Aorta (tissue), 5 donors: ENCODE data around the gene FAM222A. TPM values are rescaled to one million over a fixed set of nuclear protein-coding genes. Genes with fewer than 3 reads are reported as not detected.

Experiments used
- ATAC-seq: fragments of 200-7000 bp; cut with Tn5 transposase; one replicate; pipeline ENCODE4 v1.9.1; 2022; ENCODE audit warnings: moderate library complexity; ENCODE audit not compliant: low FRiP score
- DNase-seq, 2 donors: peaks; one replicate each; pipeline ENCODE4 v3.0.0-alpha.2; 2020
- H3K27ac ChIP-seq, 2 donors: one replicate each; pipeline ENCODE4 v1.5.1; 2013; ENCODE audit warnings: low read length in 2 of 2, mild to moderate bottlenecking in 2 of 2, moderate library complexity in 2 of 2, control low read depth in 1 of 2, inconsistent platforms in 1 of 2, low read depth in 1 of 2
- H3K27me3 ChIP-seq, 2 donors: one replicate each; pipeline ENCODE4 v1.6.1; 2013; ENCODE audit warnings: control low read depth in 1 of 2, low read length in 1 of 2, mild to moderate bottlenecking in 1 of 2, moderate library complexity in 1 of 2; ENCODE audit not compliant: insufficient read depth in 2 of 2, control insufficient read depth in 1 of 2
- H3K36me3 ChIP-seq, 2 donors: one replicate each; pipeline ENCODE4 v1.6.1; 2013; ENCODE audit warnings: control low read depth in 1 of 2, low read length in 1 of 2, mild to moderate bottlenecking in 1 of 2; ENCODE audit not compliant: insufficient read depth in 2 of 2, control insufficient read depth in 1 of 2
- H3K4me1 ChIP-seq, 2 donors: one replicate each; pipeline ENCODE4 v1.6.1; 2013; ENCODE audit warnings: low read length in 2 of 2, control low read depth in 1 of 2, mild to moderate bottlenecking in 1 of 2, moderate library complexity in 1 of 2; ENCODE audit not compliant: insufficient read depth in 2 of 2, control insufficient read depth in 1 of 2
- H3K4me3 ChIP-seq, 2 donors: one replicate each; pipeline ENCODE4 v1.5.1; 2013; ENCODE audit warnings: low read length in 2 of 2, control low read depth in 1 of 2, mild to moderate bottlenecking in 1 of 2
- H3K9me3 ChIP-seq: one replicate; pipeline ENCODE4 v1.6.1; 2013; ENCODE audit warnings: mild to moderate bottlenecking, low read length; ENCODE audit not compliant: control insufficient read depth
- WGBS, 2 donors: extraction: QIAGEN DNeasy Blood & Tissue Kit; methylation state at CpG; one replicate each; pipeline ENCODE4 v1.1.7; 2013; 5-methylcytosine and 5-hydroxymethylcytosine counted together
- intact Hi-C, 2 donors: fragments of 100-400 bp; cut with DNase I; formaldehyde crosslinking; loops; one replicate each; pipeline versions ENCODE4 v1.14.2 to v1.15.0; 2022
- polyA plus RNA-seq, 2 donors: library from polyadenylated mRNA; stranded (reverse); fragments of 200-250 nt; gene quantifications; one replicate each; pipeline ENCODE4 v1.2.3, GENCODE V29; 2013
- total RNA-seq, 2 donors: library from RNA; stranded (reverse); fragmentation: NEBNext Ultra II Directional; extraction: Animal tissue kit (Norgen Biotek cat#: 25700); gene quantifications; one replicate each; pipeline ENCODE4 v1.2.1, GENCODE V29; 2021
- donor health status: healthy with polysubstance abuse.
- donor health status: Bipolar disorder and iron deficiency.
- donor health status: DM: no; HTN: no; CAD: no.
- donor health status: DM: no; HTN: no; CAD: no.
- donor health status: DM: yes; HTN: yes; CAD: no.

Gene FAM222A
- total and polyA plus RNA-seq, 4 donors, result 0.25 to 0.52 (median 0.38) TPM

DNA sequence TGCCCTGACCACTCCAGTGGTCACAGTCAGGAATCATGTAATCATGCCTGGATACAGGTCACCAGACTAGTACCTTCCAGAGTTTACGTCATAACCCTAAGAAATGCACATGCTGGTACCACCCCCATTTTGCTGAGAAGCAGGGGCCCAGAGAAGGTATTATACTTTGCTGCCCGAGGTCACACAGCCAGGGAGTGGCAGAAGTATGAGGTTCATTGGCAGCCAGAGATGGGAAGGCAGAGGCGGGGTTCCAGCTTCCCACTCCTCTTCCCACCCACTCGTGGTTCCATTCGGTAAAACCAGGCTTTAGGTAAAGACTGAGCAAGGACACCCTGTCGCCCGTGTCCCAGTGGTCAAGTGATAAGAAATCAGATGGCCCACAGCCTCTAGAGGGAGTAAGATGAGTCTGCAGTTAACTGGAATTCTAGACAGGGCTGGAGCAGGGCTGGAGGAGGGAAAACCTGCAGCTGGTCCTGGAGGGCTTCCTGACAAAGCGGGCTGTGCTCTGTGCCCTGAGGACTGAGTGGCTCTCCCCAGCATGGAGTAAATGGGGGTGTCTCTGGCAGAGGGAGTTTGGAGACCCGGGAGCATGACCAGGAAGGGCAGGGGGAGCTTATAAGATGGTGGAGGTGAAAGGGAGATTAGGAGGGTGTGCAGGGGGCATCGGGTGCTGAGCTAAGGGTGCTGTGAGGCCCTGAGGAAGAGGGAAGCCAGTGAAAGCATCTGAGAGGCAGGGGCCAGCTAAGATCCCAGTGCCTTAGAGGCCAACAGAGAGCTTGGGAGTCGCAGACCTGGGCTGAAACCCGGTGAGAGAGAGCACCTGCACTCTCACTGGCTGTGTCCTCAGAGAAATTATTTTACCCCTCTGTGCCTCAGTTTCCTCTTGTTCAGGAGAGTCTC is 5.7 kb downstream of the FAM222A start:
- Histone ChIP-seq H3K36me3 (no peaks in the 10 kb centered on the region), H3K4me3 (no peak overlapping the region), H3K9me3 (no peaks in the 10 kb centered on the region), H3K27ac (no peak overlapping the region), H3K4me1 (no peaks in the 10 kb centered on the region), H3K27me3 (no peaks in the 10 kb centered on the region)
- WGBS, 2 donors, result 67 to 72% methylated on average over 12 of the region's 12 CpGs
- ATAC-seq, result no peak
- DNase-seq, result peak in 1 of 2 donors; percentile 51
- intact Hi-C loops, result no loop called here

- Histone ChIP-seq H3K27ac (no peak overlapping the region), H3K27me3 (no peaks in the 10 kb centered on the region), H3K36me3 (no peaks in the 10 kb centered on the region), H3K4me3 (no peak overlapping the region), H3K4me1 (no peaks in the 10 kb centered on the region), H3K9me3 (no peaks in the 10 kb centered on the region)
- WGBS, 2 donors, result 32 to 39% methylated on average over 12 of the region's 12 CpGs
- intact Hi-C loops, result no loop called here
- ATAC-seq (no peak), DNase-seq (no peak)
These were observed 6.7 kb downstream of the FAM222A start for GRCh38 chr12:109720152-109720856.

GRCh38 chr12:109720857-109721189 is 7.2 kb downstream of the FAM222A start:
- Histone ChIP-seq H3K4me1 (no peaks in the 10 kb centered on the region), H3K36me3 (no peaks in the 10 kb centered on the region), H3K4me3 (no peak overlapping the region), H3K9me3 (no peaks in the 10 kb centered on the region), H3K27me3 (no peaks in the 10 kb centered on the region), H3K27ac (no peak overlapping the region)
- intact Hi-C loops, result no loop called here
- DNase-seq (no peak), ATAC-seq (no peak)
- 20 to 34% methylated on average over 1 of the region's 1 CpG for WGBS, 2 donors

DNA sequence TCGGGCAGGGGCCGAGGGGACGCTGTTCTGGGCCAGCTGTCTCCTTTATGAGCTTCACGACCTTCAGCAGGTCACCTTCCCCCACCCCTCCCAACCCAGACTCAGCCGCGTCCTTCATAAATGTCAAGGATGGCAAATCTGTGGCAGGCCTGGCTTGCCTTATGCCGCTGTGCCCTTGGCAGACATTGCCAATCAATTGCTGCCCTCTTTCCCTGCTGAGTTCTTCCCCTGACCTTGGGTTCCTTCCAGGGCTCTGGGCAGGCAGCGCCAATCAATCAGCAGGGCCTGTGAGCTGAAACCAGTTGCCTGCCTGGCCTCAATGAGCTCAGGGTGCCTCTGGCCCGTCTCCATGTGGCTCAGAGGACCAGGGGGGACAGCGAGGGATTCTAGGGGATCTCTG is 7.7 kb downstream of the FAM222A start:
- H3K27ac ChIP-seq, result no peak overlapping the region
- no peaks in the 10 kb centered on the region for H3K4me1 ChIP-seq
- WGBS, 2 donors, result 91 to 95% methylated on average over 10 of the region's 10 CpGs
- no peaks in the 10 kb centered on the region for H3K36me3 ChIP-seq
- no peaks in the 10 kb centered on the region for H3K27me3 ChIP-seq
- H3K9me3 ChIP-seq, result no peaks in the 10 kb centered on the region
- H3K4me3 ChIP-seq, result no peak overlapping the region
- intact Hi-C loops, result no loop called here
- DNase-seq (no peak), ATAC-seq (no peak)

- intact Hi-C loops, result no loop called here
- H3K27ac ChIP-seq, result no peak overlapping the region
These were observed 8.5 kb downstream of the FAM222A start for GRCh38 chr12:109722022-109722720.

GRCh38 chr12:109722721-109723094 is 9.1 kb downstream of the FAM222A start:
- no peaks in the 10 kb centered on the region for H3K9me3 ChIP-seq
- intact Hi-C loops, result no loop called here
- H3K27me3 ChIP-seq, result no peaks in the 10 kb centered on the region
- no peak overlapping the region for H3K27ac ChIP-seq
- H3K4me1 ChIP-seq, result no peaks in the 10 kb centered on the region
- no peaks in the 10 kb centered on the region for H3K36me3 ChIP-seq
- H3K4me3 ChIP-seq, result no peak overlapping the region
- DNase-seq (no peak), ATAC-seq (no peak)
- WGBS, 2 donors, result 56 to 60% methylated on average over 9 of the region's 9 CpGs

More at GRCh38 chr12:109722022-109722720, 8.5 kb downstream of the FAM222A start:
- no peak for DNase-seq
- 64 to 65% methylated on average over 6 of the region's 6 CpGs for WGBS, 2 donors
- ATAC-seq, result no peak
- H3K4me1 ChIP-seq, result no peaks in the 10 kb centered on the region
- no peak overlapping the region for H3K4me3 ChIP-seq
- H3K36me3 ChIP-seq, result no peaks in the 10 kb centered on the region
- no peaks in the 10 kb centered on the region for H3K27me3 ChIP-seq
- H3K9me3 ChIP-seq, result no peaks in the 10 kb centered on the region

GRCh38 chr12:109723311-109723881 is 9.8 kb downstream of the FAM222A start:
- no peak overlapping the region for H3K4me3 ChIP-seq
- 8 to 9% methylated on average over 12 to 13 of the region's 13 CpGs for WGBS, 2 donors
- DNase-seq (peak; percentile 64 to 84), ATAC-seq (peak; percentile 58)
- H3K4me1 ChIP-seq, result no peaks in the 10 kb centered on the region
- intact Hi-C loops, result no loop called here
- H3K9me3 ChIP-seq, result no peaks in the 10 kb centered on the region
- H3K27ac ChIP-seq, result no peak overlapping the region
- H3K36me3 ChIP-seq, result no peaks in the 10 kb centered on the region
- no peaks in the 10 kb centered on the region for H3K27me3 ChIP-seq

- no peak overlapping the region for H3K27ac ChIP-seq
- no peaks in the 10 kb centered on the region for H3K27me3 ChIP-seq
- no peaks in the 10 kb centered on the region for H3K9me3 ChIP-seq
- no peak overlapping the region for H3K4me3 ChIP-seq
- ATAC-seq (no peak), DNase-seq (peak in 1 of 2 donors; percentile 68)
- intact Hi-C loops, result no loop called here
- no peaks in the 10 kb centered on the region for H3K4me1 ChIP-seq
- H3K36me3 ChIP-seq, result no peaks in the 10 kb centered on the region
- WGBS, 2 donors, result 93 to 96% methylated on average over 14 of the region's 14 CpGs
These were observed 10.8 kb downstream of the FAM222A start for GRCh38 chr12:109724321-109724892.
